Measurements from ENCODE around the gene RBM20.

- TF ChIP-seq POLR2A (IDR thresholded peaks at IDR 0.05) (no peak), CTCF (IDR thresholded peaks at IDR 0.05) (no peak), POLR2AphosphoS5 (IDR thresholded peaks at IDR 0.05) (no peak)
These were observed 11.2 kb downstream of the RBM20 start for GRCh38 chr10:110655320-110655719.

All from sigmoid colon (tissue), 4 donors.